Gastroesophageal sphincter (tissue), 3 donors: ENCODE data around the gene IL36G.

Source experiments
- CTCF ChIP-seq, 4 experiments: fragments of 200-600 bp in 2 of 4; fragments of 450-650 bp in 2 of 4; sonication (generic) in 1 of 4; IDR thresholded peaks; one replicate each; pipeline ENCODE4 v1.5.1; 2017 to 2019; ENCODE audit warnings: antibody characterized with exemption in 4 of 4, mild to moderate bottlenecking in 2 of 4, moderate library complexity in 2 of 4
- EP300 ChIP-seq: sonication (generic); formaldehyde crosslinking; IDR thresholded peaks from one replicate; pipeline ENCODE4 v1.6.1; 2017; ENCODE audit warnings: antibody characterized with exemption, mild to moderate bottlenecking
- POLR2A ChIP-seq, 2 donors: fragments of 450-650 bp; IDR thresholded peaks; one replicate each; pipeline ENCODE4 v1.6.1; 2017; ENCODE audit warnings: antibody characterized with exemption in 2 of 2, mild to moderate bottlenecking in 2 of 2, moderate library complexity in 1 of 2
- POLR2AphosphoS5 ChIP-seq: sonication (generic); formaldehyde crosslinking; IDR thresholded peaks from one replicate; pipeline ENCODE4 v1.6.1; 2017; ENCODE audit warnings: antibody characterized with exemption

GRCh38 chr2:112985090-112985489, 7.3 kb downstream of the IL36G start:
- no peak for TF ChIP-seq CTCF (IDR thresholded peaks at IDR 0.05)
- no peak for TF ChIP-seq POLR2A (IDR thresholded peaks at IDR 0.05)
- TF ChIP-seq POLR2AphosphoS5: no peak
- TF ChIP-seq EP300: no peak
